HepG2 (cell line): Measurements from ENCODE around the gene SYNE1. TPM values are rescaled to one million over a fixed set of nuclear protein-coding genes. Genes with fewer than 3 reads are reported as not detected.
A peak's percentile ranks its signal among the peaks of the same experiment; 100 is the strongest.

Experiments
- ATAC-seq: fragments of 200-7000 bp; cut with Tn5 transposase; 3 replicates; pipeline ENCODE4 v1.9.1; 2020; ENCODE audit warnings: mild to moderate bottlenecking, moderate library complexity
- BruUV-seq: library from RNA; stranded (reverse); fragments of 400-500 nt; replicated peaks from 2 replicates; lab custom pipeline; 2021; lab: Mats Ljungman, UMichigan
- CTCF ChIA-PET: fragments of 300-600 bp; formaldehyde crosslinking; extraction: SDS; loops from one replicate; lab custom pipeline; 2021; ENCODE audit warnings: low total read pairs, inconsistent platforms, low intra/inter-chr PET ratio; lab: Yijun Ruan, JAX
- POLR2A ChIA-PET: fragments of 350-600 bp; sonication (Branson Sonifier 250); formaldehyde crosslinking; loops from one replicate; lab custom pipeline; 2020; ENCODE audit warnings: antibody characterized with exemption, inconsistent platforms; lab: Yijun Ruan, JAX
- DNase-seq: peaks from one replicate; pipeline ENCODE4 v3.0.0-alpha.2; 2015; ENCODE audit warnings: low spot score
- FAIRE-seq: peaks from 3 replicates; lab custom pipeline; 2011; peaks lifted over from hg19 to GRCh38; lab: Jason Lieb, UNC
- H2AFZ ChIP-seq: one replicate; pipeline ENCODE4 v1.6.1; 2011; ENCODE audit warnings: low read length, inconsistent platforms
- H3K27ac ChIP-seq: fragments of 300-600 bp; 3 replicates; pipeline ENCODE4 v1.8.0; 2011; ENCODE audit warnings: mixed run types, mild to moderate bottlenecking, mixed read lengths, low read length, inconsistent platforms; ENCODE audit not compliant: insufficient read depth; ENCODE audit errors: extremely low read length
- H3K27me3 ChIP-seq, 2 experiments: fragments of 200-600 bp in 1 of 2; 2 replicates in 1 of 2; 3 replicates in 1 of 2; pipeline versions ENCODE4 v1.6.0 to v1.8.0; 2011; ENCODE audit warnings: low read length in 2 of 2, mild to moderate bottlenecking in 2 of 2, moderate library complexity in 2 of 2, inconsistent platforms in 1 of 2; ENCODE audit not compliant: insufficient read depth in 2 of 2, control insufficient read depth in 1 of 2
- H3K36me3 ChIP-seq, 2 experiments: fragments of 200-600 bp in 1 of 2; replicated peaks in 1 of 2; 2 replicates in 1 of 2; 3 replicates in 1 of 2; pipeline versions ENCODE4 v1.5.1 to v1.8.0; 2011; ENCODE audit warnings: low read length in 2 of 2, inconsistent platforms in 1 of 2; ENCODE audit not compliant: insufficient read depth in 2 of 2, control insufficient read depth in 1 of 2
- H3K4me1 ChIP-seq: 2 replicates; pipeline ENCODE4 v1.5.1; 2012; ENCODE audit warnings: low read length, inconsistent platforms; ENCODE audit not compliant: insufficient read depth
- H3K4me2 ChIP-seq: 2 replicates; pipeline ENCODE4 v1.6.0; 2011; ENCODE audit warnings: low read depth, low read length, inconsistent platforms
- H3K4me3 ChIP-seq, 3 experiments: fragments of 200-600 bp in 1 of 3; sonication (generic), shearing (Covaris generic) in 1 of 3; replicated peaks in 1 of 3; 2 replicates each; pipeline ENCODE4 v1.5.1; 2011 to 2016; ENCODE audit warnings: low read length in 3 of 3, inconsistent platforms in 2 of 3, low read depth in 2 of 3, mild to moderate bottlenecking in 2 of 3, control low read depth in 1 of 3, mixed read lengths in 1 of 3; ENCODE audit not compliant: insufficient read depth in 1 of 3
- H3K79me2 ChIP-seq: one replicate; pipeline ENCODE4 v1.6.1; 2011; ENCODE audit warnings: low read length, inconsistent platforms; ENCODE audit not compliant: insufficient read depth
- H3K9ac ChIP-seq: 2 replicates; pipeline ENCODE4 v1.6.0; 2011; ENCODE audit warnings: mild to moderate bottlenecking, low read depth, low read length, inconsistent platforms; ENCODE audit not compliant: insufficient read depth
- H3K9me3 ChIP-seq: 2 replicates; pipeline ENCODE4 v1.5.1; 2012; ENCODE audit warnings: mild to moderate bottlenecking, low read length
- H4K20me1 ChIP-seq: 2 replicates; pipeline ENCODE4 v1.6.0; 2011; ENCODE audit warnings: inconsistent platforms, mild to moderate bottlenecking, low read length, moderate library complexity; ENCODE audit not compliant: insufficient read depth
- GATA4 ChIP-seq: sonication (generic); IDR thresholded peaks from 2 replicates; pipeline ENCODE4 v1.6.1; 2016; ENCODE audit warnings: antibody characterized with exemption, low read depth, borderline replicate concordance
- NCOR1 ChIP-seq: fragments of 200-600 bp; sonication (generic); IDR thresholded peaks from 2 replicates; pipeline ENCODE4 v1.7.0; 2017; ENCODE audit warnings: antibody characterized with exemption, low read length, borderline replicate concordance
- ONECUT2 ChIP-seq: sonication (generic); formaldehyde crosslinking; IDR thresholded peaks from 2 replicates; pipeline ENCODE4 v1.4.0; 2020; ENCODE audit warnings: missing genetic modification reagents
- ZNF367 ChIP-seq: sonication (generic); formaldehyde crosslinking; IDR thresholded peaks from 2 replicates; pipeline ENCODE4 v1.4.0; 2020; ENCODE audit warnings: missing genetic modification reagents, borderline replicate concordance
- ZNF382 ChIP-seq: sonication (generic); formaldehyde crosslinking; IDR thresholded peaks from 2 replicates; pipeline ENCODE4 v1.5.0; 2020; ENCODE audit warnings: missing genetic modification reagents, mild to moderate bottlenecking, borderline replicate concordance
- ZNF552 ChIP-seq: sonication (generic); formaldehyde crosslinking; IDR thresholded peaks from 2 replicates; pipeline ENCODE4 v1.9.0; 2022; ENCODE audit warnings: missing genetic modification reagents, mild to moderate bottlenecking, borderline replicate concordance
- WGBS: methylation state at CpG from one replicate; pipeline ENCODE4 v1.1.6; 2017; ENCODE audit warnings: low lambda C conversion rate; 5-methylcytosine and 5-hydroxymethylcytosine counted together
- in situ Hi-C: cut with HindIII; loops from 2 replicates; pipeline ENCODE4 v1.10.0; 2017; ENCODE audit warnings: low pct_unique_long_range_greater_than_20kb; ENCODE audit not compliant: extremely low pct_ligation_motif_present
- intact Hi-C: fragments of 100-400 bp; cut with micrococcal nuclease; formaldehyde crosslinking; loops from one replicate; pipeline ENCODE4 v1.10.0; 2022; ENCODE audit not compliant: unreplicated experiment
- polyA plus RNA-seq, 8 experiments: library from polyadenylated mRNA; depleted of rRNA in 3 of 8; stranded (reverse) in 7 of 8; unstranded in 1 of 8; fragments of >200 nt; fragmentation: Illumina TruSeq in 4 of 8; extraction: Trizol in 4 of 8; gene quantifications; 2 replicates each; pipeline versions ENCODE4 v1.2.1 to v1.2.3, GENCODE V29; 2011 to 2016; ENCODE audit warnings: low read depth in 4 of 8, missing spikeins in 1 of 8, mixed read lengths in 1 of 8; ENCODE audit not compliant: insufficient read depth in 1 of 8
- total RNA-seq, 5 experiments: library from RNA; depleted of rRNA; stranded (reverse); fragments of >200 nt; fragmentation: Illumina TruSeq; extraction: Trizol; gene quantifications; 2 replicates each; pipeline ENCODE4 v1.2.3, GENCODE V29; 2016; ENCODE audit warnings: low read depth in 1 of 5
- TF ChIP-seq, protein P1 (sequence below): fragments of 450-650 bp; IDR thresholded peaks from 2 replicates; pipeline ENCODE4 v1.6.1; 2016
- TF ChIP-seq, protein P2 (sequence below): IDR thresholded peaks from 2 replicates; pipeline ENCODE4 v1.6.1; 2016
- TF ChIP-seq, protein P3 (sequence below): sonication (generic); formaldehyde crosslinking; IDR thresholded peaks from 2 replicates; pipeline ENCODE4 v1.4.0; 2020; ENCODE audit warnings: low read depth, mild to moderate bottlenecking, missing genetic modification reagents
- TF ChIP-seq, protein P4 (sequence below): sonication (generic); formaldehyde crosslinking; IDR thresholded peaks from 2 replicates; pipeline ENCODE4 v1.4.0; 2020; ENCODE audit warnings: missing genetic modification reagents
- TF ChIP-seq, protein P5 (sequence below): sonication (generic); formaldehyde crosslinking; conservative IDR thresholded peaks from 2 replicates; pipeline ENCODE4 v1.4.0; 2020; ENCODE audit warnings: missing genetic modification reagents

SYNE1 gene
- total and polyA plus RNA-seq, 2 of the 13 experiments (the other 11 are each of a cell fraction or from before 2014, with no cell fraction given): 5.5 to 15.9 TPM

DNA sequence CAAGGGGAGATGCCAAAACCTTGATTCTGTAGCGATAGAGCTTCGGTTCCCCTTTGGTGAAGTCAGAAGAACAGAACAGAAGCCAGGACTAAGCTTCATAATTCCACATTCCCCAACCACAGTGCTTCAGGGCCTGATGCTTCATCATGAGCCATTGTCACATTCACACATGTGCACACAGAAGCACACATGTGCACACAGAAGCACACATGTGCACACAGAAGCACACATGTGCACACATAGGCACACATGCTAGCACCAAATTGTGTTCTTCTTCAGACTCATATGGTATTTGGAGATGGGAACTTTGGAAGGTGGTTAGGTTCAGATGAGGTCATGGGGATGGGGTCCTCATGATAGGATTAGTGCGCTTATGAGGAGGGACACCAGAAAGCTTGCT lies 183.2 kb downstream of the SYNE1 start:
- 3% methylated on average over 3 of the region's 3 CpGs for WGBS
- in situ Hi-C loops: no loop called here
- DNase-seq: no peak
- CTCF ChIA-PET: no interaction called here
- H3K27me3 ChIP-seq: no peaks in the 10 kb centered on the region
- H2AFZ ChIP-seq: no peak overlapping the region
- no peaks in the 10 kb centered on the region; the same call in 1 of the 2 replicates for H4K20me1 ChIP-seq
- H3K79me2 ChIP-seq: no peaks in the 10 kb centered on the region
- POLR2A ChIA-PET: no interaction called here
- H3K4me2 ChIP-seq: no peak overlapping the region
- no peak for FAIRE-seq
- H3K9ac ChIP-seq: no peak overlapping the region
- peaks cover 10% of the 10 kb centered on the region for H3K4me1 ChIP-seq
- TF ChIP-seq, protein P1, sequence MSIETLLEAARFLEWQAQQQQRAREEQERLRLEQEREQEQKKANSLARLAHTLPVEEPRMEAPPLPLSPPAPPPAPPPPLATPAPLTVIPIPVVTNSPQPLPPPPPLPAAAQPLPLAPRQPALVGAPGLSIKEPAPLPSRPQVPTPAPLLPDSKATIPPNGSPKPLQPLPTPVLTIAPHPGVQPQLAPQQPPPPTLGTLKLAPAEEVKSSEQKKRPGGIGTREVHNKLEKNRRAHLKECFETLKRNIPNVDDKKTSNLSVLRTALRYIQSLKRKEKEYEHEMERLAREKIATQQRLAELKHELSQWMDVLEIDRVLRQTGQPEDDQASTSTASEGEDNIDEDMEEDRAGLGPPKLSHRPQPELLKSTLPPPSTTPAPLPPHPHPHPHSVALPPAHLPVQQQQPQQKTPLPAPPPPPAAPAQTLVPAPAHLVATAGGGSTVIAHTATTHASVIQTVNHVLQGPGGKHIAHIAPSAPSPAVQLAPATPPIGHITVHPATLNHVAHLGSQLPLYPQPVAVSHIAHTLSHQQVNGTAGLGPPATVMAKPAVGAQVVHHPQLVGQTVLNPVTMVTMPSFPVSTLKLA: peak; percentile 99
- no peak for TF ChIP-seq ZNF382
- TF ChIP-seq, protein P2, sequence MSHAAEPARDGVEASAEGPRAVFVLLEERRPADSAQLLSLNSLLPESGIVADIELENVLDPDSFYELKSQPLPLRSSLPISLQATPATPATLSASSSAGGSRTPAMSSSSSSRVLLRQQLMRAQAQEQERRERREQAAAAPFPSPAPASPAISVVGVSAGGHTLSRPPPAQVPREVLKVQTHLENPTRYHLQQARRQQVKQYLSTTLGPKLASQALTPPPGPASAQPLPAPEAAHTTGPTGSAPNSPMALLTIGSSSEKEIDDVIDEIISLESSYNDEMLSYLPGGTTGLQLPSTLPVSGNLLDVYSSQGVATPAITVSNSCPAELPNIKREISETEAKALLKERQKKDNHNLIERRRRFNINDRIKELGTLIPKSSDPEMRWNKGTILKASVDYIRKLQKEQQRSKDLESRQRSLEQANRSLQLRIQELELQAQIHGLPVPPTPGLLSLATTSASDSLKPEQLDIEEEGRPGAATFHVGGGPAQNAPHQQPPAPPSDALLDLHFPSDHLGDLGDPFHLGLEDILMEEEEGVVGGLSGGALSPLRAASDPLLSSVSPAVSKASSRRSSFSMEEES (CRISPR knock-in tag): no peak
- H3K4me3 ChIP-seq: no peak overlapping the region
- BruUV-seq: no TSS peak
- H3K27ac ChIP-seq: no peak overlapping the region
- intact Hi-C loops: no loop called here
- H3K36me3 ChIP-seq: no peaks in the 10 kb centered on the region
- no peaks in the 10 kb centered on the region for H3K9me3 ChIP-seq
- ATAC-seq: no peak

DNA sequence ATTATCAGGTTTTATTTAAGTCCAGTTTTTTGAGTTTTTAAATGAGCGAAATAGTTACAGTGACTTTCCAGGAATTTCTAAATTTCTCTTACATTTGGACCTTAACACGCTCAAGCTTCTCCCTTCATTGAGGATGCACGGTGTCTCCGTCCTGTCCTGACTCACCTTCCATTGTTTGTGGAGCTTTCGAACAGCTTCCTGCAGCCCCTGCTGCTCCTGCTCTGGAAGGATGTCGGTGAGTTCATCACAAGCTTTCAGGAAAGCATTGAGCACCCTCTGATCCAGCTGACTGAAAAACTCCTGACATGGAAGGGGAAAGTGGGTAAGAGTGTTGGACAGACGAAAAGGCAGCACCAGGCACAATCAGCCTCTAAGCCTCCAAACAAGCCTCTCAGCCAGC lies 183.7 kb downstream of the SYNE1 start:
- no peaks in the 10 kb centered on the region for H3K36me3 ChIP-seq
- no peak for ATAC-seq
- intact Hi-C loops (no loop called here), in situ Hi-C loops (no loop called here)
- CTCF ChIA-PET: no interaction called here
- H3K9me3 ChIP-seq: no peaks in the 10 kb centered on the region
- H2AFZ ChIP-seq: no peak overlapping the region
- H3K4me1 ChIP-seq: peaks cover 4% of the 10 kb centered on the region
- H3K4me3 ChIP-seq: no peak overlapping the region
- no peaks in the 10 kb centered on the region; the same call in 1 of the 2 replicates for H4K20me1 ChIP-seq
- no peaks in the 10 kb centered on the region for H3K79me2 ChIP-seq
- H3K27me3 ChIP-seq: no peaks in the 10 kb centered on the region
- H3K4me2 ChIP-seq: no peak overlapping the region
- POLR2A ChIA-PET: no interaction called here
- FAIRE-seq: no peak
- WGBS: 30% methylated on average over 7 of the region's 7 CpGs
- DNase-seq: no peak
- no peak overlapping the region for H3K27ac ChIP-seq
- BruUV-seq: no TSS peak
- H3K9ac ChIP-seq: no peak overlapping the region
- TF ChIP-seq GATA4: no peak
- TF ChIP-seq, protein P3, sequence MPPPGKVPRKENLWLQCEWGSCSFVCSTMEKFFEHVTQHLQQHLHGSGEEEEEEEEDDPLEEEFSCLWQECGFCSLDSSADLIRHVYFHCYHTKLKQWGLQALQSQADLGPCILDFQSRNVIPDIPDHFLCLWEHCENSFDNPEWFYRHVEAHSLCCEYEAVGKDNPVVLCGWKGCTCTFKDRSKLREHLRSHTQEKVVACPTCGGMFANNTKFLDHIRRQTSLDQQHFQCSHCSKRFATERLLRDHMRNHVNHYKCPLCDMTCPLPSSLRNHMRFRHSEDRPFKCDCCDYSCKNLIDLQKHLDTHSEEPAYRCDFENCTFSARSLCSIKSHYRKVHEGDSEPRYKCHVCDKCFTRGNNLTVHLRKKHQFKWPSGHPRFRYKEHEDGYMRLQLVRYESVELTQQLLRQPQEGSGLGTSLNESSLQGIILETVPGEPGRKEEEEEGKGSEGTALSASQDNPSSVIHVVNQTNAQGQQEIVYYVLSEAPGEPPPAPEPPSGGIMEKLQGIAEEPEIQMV (CRISPR knock-in tag): no peak
- no peak for TF ChIP-seq ZNF367
- no peak for TF ChIP-seq ONECUT2 (CRISPR knock-in tag)
- TF ChIP-seq, protein P4, sequence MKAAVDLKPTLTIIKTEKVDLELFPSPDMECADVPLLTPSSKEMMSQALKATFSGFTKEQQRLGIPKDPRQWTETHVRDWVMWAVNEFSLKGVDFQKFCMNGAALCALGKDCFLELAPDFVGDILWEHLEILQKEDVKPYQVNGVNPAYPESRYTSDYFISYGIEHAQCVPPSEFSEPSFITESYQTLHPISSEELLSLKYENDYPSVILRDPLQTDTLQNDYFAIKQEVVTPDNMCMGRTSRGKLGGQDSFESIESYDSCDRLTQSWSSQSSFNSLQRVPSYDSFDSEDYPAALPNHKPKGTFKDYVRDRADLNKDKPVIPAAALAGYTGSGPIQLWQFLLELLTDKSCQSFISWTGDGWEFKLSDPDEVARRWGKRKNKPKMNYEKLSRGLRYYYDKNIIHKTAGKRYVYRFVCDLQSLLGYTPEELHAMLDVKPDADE (CRISPR knock-in tag): no peak
- TF ChIP-seq NCOR1: no peak
- TF ChIP-seq, protein P5, sequence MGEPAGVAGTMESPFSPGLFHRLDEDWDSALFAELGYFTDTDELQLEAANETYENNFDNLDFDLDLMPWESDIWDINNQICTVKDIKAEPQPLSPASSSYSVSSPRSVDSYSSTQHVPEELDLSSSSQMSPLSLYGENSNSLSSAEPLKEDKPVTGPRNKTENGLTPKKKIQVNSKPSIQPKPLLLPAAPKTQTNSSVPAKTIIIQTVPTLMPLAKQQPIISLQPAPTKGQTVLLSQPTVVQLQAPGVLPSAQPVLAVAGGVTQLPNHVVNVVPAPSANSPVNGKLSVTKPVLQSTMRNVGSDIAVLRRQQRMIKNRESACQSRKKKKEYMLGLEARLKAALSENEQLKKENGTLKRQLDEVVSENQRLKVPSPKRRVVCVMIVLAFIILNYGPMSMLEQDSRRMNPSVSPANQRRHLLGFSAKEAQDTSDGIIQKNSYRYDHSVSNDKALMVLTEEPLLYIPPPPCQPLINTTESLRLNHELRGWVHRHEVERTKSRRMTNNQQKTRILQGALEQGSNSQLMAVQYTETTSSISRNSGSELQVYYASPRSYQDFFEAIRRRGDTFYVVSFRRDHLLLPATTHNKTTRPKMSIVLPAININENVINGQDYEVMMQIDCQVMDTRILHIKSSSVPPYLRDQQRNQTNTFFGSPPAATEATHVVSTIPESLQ: no peak
- no peak for TF ChIP-seq ZNF552 (CRISPR knock-in tag)
